ENCODE measurements around the gene C12orf57. TPM values are rescaled to one million over a fixed set of nuclear protein-coding genes. Genes with fewer than 3 reads are reported as not detected.

Gene C12orf57
- total and polyA plus RNA-seq, 2 of the 8 experiments (the other 6 are each of a cell fraction or from before 2014, with no cell fraction given), result 174 to 993 TPM

GRCh38 chr12:6946033-6946919, 2.5 kb downstream of the C12orf57 start:
- Histone ChIP-seq H2AK5ac (ENCODE audit: low read depth, low read length) (no peak overlapping the region), H3K4ac (replicated peaks; ENCODE audit: insufficient read length, low read depth, low read length) (no peak overlapping the region), H3K36me3 (ENCODE audit: control insufficient read depth in 2 of 4, insufficient read depth in 4 of 4, low read length in 3 of 4) (peaks cover 0 to 6% (median 1%) of the 10 kb centered on the region in 4 experiments; a peak in 3 of 8 replicates), H4K5ac (ENCODE audit: insufficient read length, low read depth, low read length) (peak overlapping the region; percentile 38), H3K23me2 (ENCODE audit: low read depth, low read length) (peaks cover 11% of the 10 kb centered on the region), H2BK12ac (ENCODE audit: low read depth, low read length) (peak overlapping the region; percentile 35; the same call in 1 of the 2 replicates), H3K4me1 (replicated peaks in 1 of 4; ENCODE audit: control insufficient read depth in 3 of 4, insufficient read depth in 4 of 4, low read length in 3 of 4) (peaks cover 6 to 21% (median 14%) of the 10 kb centered on the region in 4 experiments), H3K18ac (ENCODE audit: extremely low read depth, low read length) (peak overlapping the region; percentile 62), H2BK5ac (ENCODE audit: low read depth, low read length) (peak overlapping the region; percentile 75; the same call in 1 of the 2 replicates), H3K9me3 (ENCODE audit: insufficient read depth in 2 of 2, low read depth in 1 of 2, low read length in 1 of 2) (no peaks in the 10 kb centered on the region), H3K4me3 (ENCODE audit: extremely low read depth in 1 of 4, insufficient read depth in 2 of 4, low read depth in 3 of 4, low read length in 4 of 4) (peak overlapping the region; percentile 47 to 68 (median 50)), H4K8ac (ENCODE audit: extremely low read depth, insufficient read depth, low read length) (0 out of 2 replicates have a peak overlapping the region, but pooled peaks have one; percentile 30), H3K27ac (ENCODE audit: low read depth, low read length) (peak overlapping the region; percentile 43; the same call in 1 of the 2 replicates), H3K14ac (ENCODE audit: insufficient read length) (no peak overlapping the region), H2BK120ac (replicated peaks; ENCODE audit: low read depth, low read length) (no peak overlapping the region), H3K79me1 (ENCODE audit: low read depth, low read length) (peaks cover 5% of the 10 kb centered on the region), H3K9ac (replicated peaks in 1 of 4; ENCODE audit: extremely low read depth in 1 of 4, low read depth in 3 of 4, low read length in 3 of 4) (peak overlapping the region in 3 of 4 experiments; percentile 2 to 43 (median 8); a peak in 3 of 7 replicates), H3K23ac (ENCODE audit: insufficient read length) (no peak overlapping the region), H3K4me2 (ENCODE audit: insufficient read depth in 1 of 2, low read depth in 2 of 2, low read length in 2 of 2) (peak overlapping the region; percentile 56 to 84), H2AFZ (ENCODE audit: low read length) (no peak overlapping the region), H3K27me3 (replicated peaks in 1 of 4; ENCODE audit: control insufficient read depth in 3 of 4, extremely low read depth in 1 of 4, insufficient read depth in 3 of 4, low read length in 3 of 4) (no peaks in the 10 kb centered on the region), H3K56ac (replicated peaks; ENCODE audit: insufficient read length, low read depth, low read length) (no peak overlapping the region), H2BK15ac (ENCODE audit: low read length) (no peak overlapping the region; the same call in 1 of the 2 replicates), H4K91ac (replicated peaks; ENCODE audit: insufficient read length, low read length) (no peak overlapping the region), H3K79me2 (ENCODE audit: control insufficient read depth in 1 of 2, insufficient read depth in 2 of 2, low read length in 2 of 2) (no peaks in the 10 kb centered on the region; a peak in 1 of 4 replicates), H2BK20ac (ENCODE audit: low read length) (no peak overlapping the region; the same call in 1 of the 2 replicates), H4K20me1 (replicated peaks in 1 of 2; ENCODE audit: control insufficient read depth in 1 of 2, insufficient read depth in 2 of 2, low read length in 2 of 2) (peaks cover 0 to under 1% of the 10 kb centered on the region in 2 experiments)
- POLR2A ChIA-PET (ENCODE audit: partially characterized antibody), result interaction anchor here (0.6 to 44.0 kb wide), 14 partner anchors 23 to 567 kb away, joined by 3 to 1596 read pairs (median 8); partner anchors contain the start of genes ATN1, C1RL, CDCA3 and EMG1
- 13% methylated on average over 25 of the region's 32 CpGs; no CpG with 5 or more reads in 1 of the 2 experiments for WGBS, 2 experiments (ENCODE audit: extremely low coverage in 1 of 2, insufficient coverage in 1 of 2, insufficient read length in 1 of 2, insufficient replicate concordance in 2 of 2, low coverage in 1 of 2, low lambda C conversion rate in 2 of 2, missing lambda C conversion rate in 1 of 2)
- DNase-seq (ENCODE audit: low read depth in 1 of 2, low spot score in 2 of 2) (peak in 1 of 2 experiments; percentile 93), FAIRE-seq (no peak)
- CTCF ChIA-PET (ENCODE audit: partially characterized antibody), result interaction anchor here (0.6 to 20.2 kb wide), 22 partner anchors 10 to 693 kb away, joined by 3 to 277 read pairs (median 4); partner anchors contain the start of genes ATN1, C1RL, SPSB2 and TPI1
- TF ChIP-seq FOSL1 (IDR thresholded peaks at IDR 0.05; ENCODE audit: insufficient read depth, low read depth, low read length), result no peak
- TF ChIP-seq SIN3A (conservative IDR thresholded peaks at IDR 0.05 in 1 of 2, IDR thresholded peaks at IDR 0.05 in 1 of 2; ENCODE audit: low read depth in 1 of 2, low read length in 2 of 2), result 0 out of 4 replicates have a peak, but pooled peaks have one; percentile 16 to 42
- no peak for TF ChIP-seq SP2 (IDR thresholded peaks at IDR 0.05; ENCODE audit: low read length)
- no peak for TF ChIP-seq BCL11A (IDR thresholded peaks at IDR 0.05; ENCODE audit: low read depth in 2 of 2, low read length in 2 of 2)
- TF ChIP-seq, protein P1, sequence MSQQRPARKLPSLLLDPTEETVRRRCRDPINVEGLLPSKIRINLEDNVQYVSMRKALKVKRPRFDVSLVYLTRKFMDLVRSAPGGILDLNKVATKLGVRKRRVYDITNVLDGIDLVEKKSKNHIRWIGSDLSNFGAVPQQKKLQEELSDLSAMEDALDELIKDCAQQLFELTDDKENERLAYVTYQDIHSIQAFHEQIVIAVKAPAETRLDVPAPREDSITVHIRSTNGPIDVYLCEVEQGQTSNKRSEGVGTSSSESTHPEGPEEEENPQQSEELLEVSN (IDR thresholded peaks at IDR 0.05), result 0 out of 2 replicates have a peak, but pooled peaks have one; percentile 20
- no peak for TF ChIP-seq RXRA (IDR thresholded peaks at IDR 0.05; ENCODE audit: insufficient read depth, low read depth, low read length)
- TF ChIP-seq KDM1A (IDR thresholded peaks at IDR 0.05; ENCODE audit: borderline replicate concordance, low read length), result no peak
- peak; percentile 74 for TF ChIP-seq TBP (IDR thresholded peaks at IDR 0.05; ENCODE audit: low read depth, low read length)
- peak; percentile 36 for TF ChIP-seq TAF7 (optimal IDR thresholded peaks at IDR 0.05; ENCODE audit: borderline replicate concordance, low read depth, low read length)

Measured in H1 (cell line).